IMR-90 (cell line): ENCODE data around the gene ADAMTS9.

Experiments
- CTCF ChIP-seq: conservative IDR thresholded peaks from 2 replicates; pipeline ENCODE4 v1.5.1; 2012; ENCODE audit warnings: mild to moderate bottlenecking, low read depth, low read length, improper control_type of control experiment
- POLR2A ChIP-seq: IDR thresholded peaks from 2 replicates; pipeline ENCODE4 v1.6.1; 2012; ENCODE audit warnings: mild to moderate bottlenecking, low read depth, low read length
- RCOR1 ChIP-seq: IDR thresholded peaks from 2 replicates; pipeline ENCODE4 v1.6.1; 2012; ENCODE audit warnings: mild to moderate bottlenecking, low read length, improper control_type of control experiment; ENCODE audit not compliant: insufficient replicate concordance
- RFX5 ChIP-seq: IDR thresholded peaks from 2 replicates; pipeline ENCODE4 v1.8.0; 2012; ENCODE audit warnings: low read depth, mild to moderate bottlenecking, low read length, moderate library complexity
- USF2 ChIP-seq: fragments of 150-350 bp; IDR thresholded peaks from 2 replicates; pipeline ENCODE4 v1.6.1; 2017; ENCODE audit warnings: mild to moderate bottlenecking, antibody characterized with exemption, low read length, low read depth

GRCh38 chr3:64475037-64475436 lies 212.8 kb downstream of the ADAMTS9 start:
- TF ChIP-seq RCOR1 (no peak), USF2 (no peak), RFX5 (no peak), POLR2A (no peak), CTCF (no peak)
